Transverse colon (tissue), 4 donors: ENCODE measurements around the gene DOCK1.

Source experiments
- EP300 ChIP-seq: sonication (generic); formaldehyde crosslinking; IDR thresholded peaks from one replicate; pipeline ENCODE4 v1.6.1; 2017; ENCODE audit warnings: antibody characterized with exemption, low read depth
- POLR2A ChIP-seq: fragments of 450-650 bp; IDR thresholded peaks from one replicate; pipeline ENCODE4 v1.6.1; 2016; ENCODE audit warnings: antibody characterized with exemption, mild to moderate bottlenecking, moderate library complexity
- POLR2AphosphoS5 ChIP-seq, 3 donors: sonication (generic); formaldehyde crosslinking; IDR thresholded peaks; one replicate each; pipeline ENCODE4 v1.6.1; 2016; ENCODE audit warnings: antibody characterized with exemption in 3 of 3
- TF ChIP-seq, protein P1 (sequence below), 5 experiments: fragments of 200-600 bp in 3 of 5; fragments of 450-650 bp in 2 of 5; sonication (generic) in 3 of 5; IDR thresholded peaks; 1 replicate in 2 of 5; 2 replicates in 3 of 5; pipeline ENCODE4 v1.5.1; 2016 to 2017; ENCODE audit warnings: antibody characterized with exemption in 5 of 5, inconsistent platforms in 3 of 5, mild to moderate bottlenecking in 2 of 5, moderate library complexity in 1 of 5

- TF ChIP-seq, protein P1, sequence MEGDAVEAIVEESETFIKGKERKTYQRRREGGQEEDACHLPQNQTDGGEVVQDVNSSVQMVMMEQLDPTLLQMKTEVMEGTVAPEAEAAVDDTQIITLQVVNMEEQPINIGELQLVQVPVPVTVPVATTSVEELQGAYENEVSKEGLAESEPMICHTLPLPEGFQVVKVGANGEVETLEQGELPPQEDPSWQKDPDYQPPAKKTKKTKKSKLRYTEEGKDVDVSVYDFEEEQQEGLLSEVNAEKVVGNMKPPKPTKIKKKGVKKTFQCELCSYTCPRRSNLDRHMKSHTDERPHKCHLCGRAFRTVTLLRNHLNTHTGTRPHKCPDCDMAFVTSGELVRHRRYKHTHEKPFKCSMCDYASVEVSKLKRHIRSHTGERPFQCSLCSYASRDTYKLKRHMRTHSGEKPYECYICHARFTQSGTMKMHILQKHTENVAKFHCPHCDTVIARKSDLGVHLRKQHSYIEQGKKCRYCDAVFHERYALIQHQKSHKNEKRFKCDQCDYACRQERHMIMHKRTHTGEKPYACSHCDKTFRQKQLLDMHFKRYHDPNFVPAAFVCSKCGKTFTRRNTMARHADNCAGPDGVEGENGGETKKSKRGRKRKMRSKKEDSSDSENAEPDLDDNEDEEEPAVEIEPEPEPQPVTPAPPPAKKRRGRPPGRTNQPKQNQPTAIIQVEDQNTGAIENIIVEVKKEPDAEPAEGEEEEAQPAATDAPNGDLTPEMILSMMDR (IDR thresholded peaks at IDR 0.05), result no peak
- TF ChIP-seq POLR2A, result no peak
- no peak for TF ChIP-seq POLR2AphosphoS5 (IDR thresholded peaks at IDR 0.05)
- TF ChIP-seq EP300, result no peak
These were observed 54.9 kb downstream of the DOCK1 start for GRCh38 chr10:126959906-126960685.
